ENCODE data around the gene ZNRF2.

ZNRF2 gene

DNA sequence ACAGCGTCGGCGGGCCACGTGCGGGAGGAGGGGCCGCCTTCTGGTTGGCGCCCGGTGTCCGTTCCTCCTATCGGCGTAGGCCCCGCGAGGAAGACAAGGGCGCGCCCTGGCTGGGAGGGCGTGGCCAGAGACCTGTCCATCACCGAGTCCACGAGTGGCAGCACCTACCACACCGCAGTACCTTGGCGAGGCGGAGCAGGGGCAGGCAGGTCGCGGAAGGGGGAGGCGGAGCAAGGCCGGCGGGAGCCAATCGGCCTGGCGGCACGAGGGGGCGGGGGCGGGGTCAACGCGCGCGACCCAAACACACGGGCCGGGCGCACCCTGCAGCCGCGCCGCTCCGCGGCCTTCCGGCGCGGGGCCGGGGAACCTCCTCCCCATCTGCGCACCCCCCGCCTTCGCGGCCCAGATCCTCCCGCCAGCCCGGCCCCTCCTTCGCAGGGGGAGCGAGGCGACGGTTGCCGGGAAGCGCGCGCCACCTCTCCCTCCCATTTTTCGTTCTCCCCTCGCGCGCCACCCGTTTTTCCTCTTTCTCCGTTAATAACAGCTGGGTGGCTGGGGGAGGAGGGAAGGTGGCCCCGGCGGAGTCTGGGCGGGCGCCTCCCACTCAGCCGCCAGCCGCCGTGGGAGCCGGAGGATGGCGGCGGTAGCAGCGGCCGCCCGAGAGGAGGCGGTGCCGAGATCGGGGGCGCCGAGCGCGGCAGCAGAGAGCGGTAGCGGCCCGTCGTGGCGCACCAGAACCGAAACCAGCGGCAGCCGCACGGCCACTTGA, at the start of gene ZNRF2:
Gene ZNRF2 (plus strand): TSS at position 300 of the 769 bp plus-strand sequence. CDS start 761 bp downstream, outside the sequence.
- peak; percentile 97 for DNase-seq

DNA sequence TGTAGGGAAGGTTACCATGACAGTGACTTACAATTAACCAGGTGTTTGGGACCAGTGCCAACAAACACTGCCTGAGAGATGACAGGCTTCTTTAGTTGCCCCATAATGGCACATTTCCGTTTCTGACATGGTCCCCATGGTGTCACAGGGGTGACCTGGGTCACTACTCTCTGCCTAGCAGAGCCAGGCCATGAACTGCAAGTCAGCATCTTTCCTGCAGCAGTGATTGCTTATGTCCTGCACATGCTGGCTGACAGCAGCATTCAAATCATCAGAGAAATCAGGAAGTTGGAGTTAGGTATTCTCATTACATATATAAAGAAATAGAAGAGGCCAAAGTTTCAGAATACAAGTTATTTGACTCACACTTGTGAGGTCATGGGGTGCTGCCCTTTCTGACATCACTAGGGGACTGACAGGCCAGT, 47.1 kb upstream of the ZNRF2 start:
- no peak for DNase-seq

DNA sequence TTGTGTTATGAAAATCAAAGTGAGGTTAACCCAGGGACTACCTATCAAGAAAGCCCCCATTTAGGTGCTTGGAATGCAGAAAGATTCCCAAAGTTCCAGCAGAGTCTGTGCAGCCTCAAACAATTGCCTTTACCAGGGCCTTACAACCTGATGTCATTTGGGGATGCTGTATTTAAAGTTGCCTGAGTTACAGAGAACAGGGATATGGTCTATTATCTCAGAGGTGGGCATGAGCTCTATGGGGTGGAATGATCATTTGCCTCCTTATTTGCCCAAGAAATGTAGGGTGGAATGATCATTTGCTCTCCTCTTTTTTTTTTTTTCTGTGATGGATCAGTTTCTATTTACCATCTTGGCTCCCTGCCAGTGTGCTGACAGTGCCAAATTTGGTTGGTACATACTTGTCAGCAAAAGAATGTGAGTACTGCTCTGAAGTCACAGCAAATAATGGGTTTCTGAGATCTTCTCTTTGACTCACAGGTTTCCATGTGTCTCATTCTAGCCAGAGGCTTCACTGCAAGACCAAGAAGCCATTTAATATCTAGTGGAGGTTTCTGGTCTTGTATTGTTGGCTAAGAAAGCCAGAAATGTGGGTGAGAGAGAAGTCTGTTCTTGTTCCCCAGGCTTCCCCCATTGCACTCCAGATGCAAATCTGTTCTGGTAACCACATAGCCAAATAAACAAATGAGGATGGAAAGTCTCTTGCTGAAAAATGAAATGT, 45.5 kb upstream of the ZNRF2 start:
- peak; percentile 40 for DNase-seq

DNA sequence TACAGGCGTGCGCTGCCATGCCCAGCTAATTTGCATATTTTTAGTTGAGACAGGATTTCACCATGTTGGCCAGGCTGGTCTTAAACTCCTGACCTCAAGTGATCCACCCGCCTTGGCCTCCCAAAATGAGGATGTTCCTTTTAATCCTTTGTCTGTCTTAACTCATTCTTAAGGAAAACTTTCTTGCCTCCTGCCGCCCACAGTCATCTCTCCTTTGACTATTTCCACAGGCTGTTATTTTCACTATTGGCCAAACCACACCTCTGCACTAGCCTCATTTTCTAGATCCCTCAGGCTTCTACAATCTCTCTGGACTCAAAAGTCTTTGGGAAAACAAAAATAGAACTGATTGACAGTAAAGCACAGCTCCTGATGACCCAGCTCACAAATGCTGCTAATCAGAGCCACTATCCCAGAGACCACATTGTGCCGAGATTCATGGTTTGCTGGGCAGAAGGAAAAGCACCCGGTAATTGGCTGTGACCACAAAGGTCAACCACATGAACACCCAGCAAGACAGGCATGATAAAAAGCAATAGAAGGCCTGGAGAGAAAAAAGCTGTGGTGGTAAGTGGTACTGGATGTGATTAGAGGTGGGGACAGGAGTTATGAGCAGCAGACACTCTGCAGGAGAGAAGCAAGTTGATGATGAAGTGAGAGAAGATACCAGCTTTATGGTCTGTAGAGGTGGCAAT, 44.1 kb upstream of the ZNRF2 start:
- DNase-seq = peak; percentile 63

DNA sequence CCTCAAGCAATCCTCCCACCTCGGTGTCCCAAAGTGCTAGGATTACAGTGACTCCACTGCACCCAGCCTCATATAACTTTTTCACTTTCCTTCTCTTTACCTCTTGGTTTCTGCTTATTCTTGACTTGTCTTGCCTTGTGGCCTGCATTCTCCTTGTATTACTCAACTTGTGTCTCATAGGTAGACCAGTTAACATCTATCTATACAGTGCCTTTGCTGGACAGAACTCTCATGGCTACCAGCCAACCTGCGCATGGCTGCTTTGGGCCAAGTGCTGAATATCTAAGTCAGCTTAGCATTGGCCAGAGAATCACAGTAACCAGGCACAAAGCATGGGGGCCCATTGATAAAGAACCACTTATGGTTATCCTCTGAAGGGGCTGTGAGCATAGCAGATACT, 42.6 kb upstream of the ZNRF2 start:
- peak; percentile 29 for DNase-seq

DNA sequence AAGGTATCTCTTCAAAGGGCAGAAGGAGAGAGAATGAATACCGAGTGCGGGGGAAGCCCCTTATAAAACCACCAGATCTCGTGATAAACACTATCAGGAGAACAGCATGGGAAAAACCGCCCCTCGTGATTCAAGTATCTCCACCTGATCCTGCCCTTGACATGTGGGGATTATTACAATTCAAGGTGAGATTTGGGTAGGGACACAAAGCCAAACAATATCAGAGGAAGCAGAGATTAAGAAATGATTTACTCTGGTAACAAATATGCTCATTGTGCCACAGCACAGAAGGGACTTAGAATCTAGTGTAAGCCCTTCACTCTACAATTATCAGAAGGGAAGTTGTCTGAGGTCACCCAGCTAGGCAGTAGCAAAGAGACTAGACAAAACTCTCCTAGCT, 40.1 kb upstream of the ZNRF2 start:
- no peak for DNase-seq

DNA sequence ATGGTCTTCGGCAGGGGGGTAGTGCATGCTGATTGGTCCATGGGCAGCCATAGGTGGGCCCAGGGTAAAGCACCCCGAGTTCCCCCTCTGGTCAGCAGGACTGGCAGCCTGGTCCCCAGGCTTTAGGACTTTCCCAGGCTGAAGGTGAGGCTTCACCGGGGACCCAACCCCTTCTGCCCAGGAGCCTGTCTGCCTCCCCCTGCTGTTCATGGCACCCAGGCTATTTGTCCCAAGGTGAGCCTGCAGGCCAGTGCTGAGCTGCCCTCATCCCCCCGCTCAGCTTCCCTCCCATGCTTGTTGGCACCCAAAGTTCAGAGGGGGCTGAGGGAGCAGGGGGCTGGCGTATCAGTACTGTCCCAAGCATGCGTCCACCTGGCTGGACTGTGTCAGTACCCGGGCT, 38.5 kb upstream of the ZNRF2 start:
- DNase-seq = no peak

DNA sequence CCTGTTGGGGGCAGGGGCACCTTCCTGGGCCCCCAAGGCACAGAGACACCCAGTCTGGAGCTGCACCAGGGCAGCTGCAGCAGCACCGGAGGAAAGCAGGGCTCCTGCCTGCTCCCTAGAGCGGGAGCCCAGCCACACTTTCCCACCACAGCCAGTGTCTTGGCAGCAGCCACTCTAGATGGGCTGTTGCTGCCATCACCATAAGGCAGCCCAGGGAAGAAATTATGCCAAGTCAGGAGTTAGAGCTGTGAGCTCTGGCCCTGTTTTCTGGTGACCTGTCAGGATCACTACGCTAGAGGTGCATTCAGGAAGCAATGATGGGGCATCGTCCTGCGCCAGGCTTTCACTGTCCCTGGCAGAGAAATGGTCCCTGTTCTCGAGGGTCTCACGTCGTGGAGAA, 38.0 kb upstream of the ZNRF2 start:
- no peak for DNase-seq

DNA sequence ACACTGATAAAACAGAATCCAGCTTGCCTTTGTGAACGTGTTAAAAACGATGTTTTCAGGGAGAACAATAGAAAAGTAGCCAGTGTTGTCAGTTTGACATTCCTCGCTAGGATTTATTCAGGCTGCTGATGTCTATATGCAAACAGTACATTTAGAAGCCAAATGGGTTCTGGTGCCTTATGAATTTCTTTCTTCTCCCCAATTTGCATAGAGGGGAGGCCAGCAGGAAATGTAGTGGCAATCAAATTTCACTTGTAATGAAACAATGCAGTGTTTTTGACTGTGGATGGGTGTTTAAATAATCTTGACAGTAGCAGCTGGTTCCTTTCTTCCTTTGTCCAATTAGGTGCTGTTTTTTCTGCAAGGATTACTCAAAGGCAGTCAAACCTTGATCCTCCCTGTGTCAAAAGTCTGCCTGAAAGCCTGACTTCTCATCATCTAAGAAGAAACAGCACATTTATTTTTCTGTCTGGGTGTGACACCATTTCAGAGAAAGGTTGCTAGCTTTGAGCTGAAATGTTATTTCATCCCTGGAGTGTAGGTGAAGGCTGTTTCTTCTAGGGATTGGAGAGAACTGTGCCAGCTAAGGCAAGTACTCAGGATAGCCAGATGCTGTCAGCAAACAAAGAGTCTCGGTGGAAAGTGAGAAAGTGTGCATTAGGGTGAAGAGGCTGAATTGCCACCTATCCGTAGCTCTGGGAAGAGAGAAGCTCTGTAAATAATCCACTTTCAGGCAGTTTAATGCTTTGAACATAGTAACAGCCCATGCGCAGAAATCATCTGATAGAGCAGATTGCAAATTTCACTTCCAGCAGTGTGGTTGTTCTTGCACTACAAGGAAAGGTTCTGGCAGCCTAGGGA, 36.6 kb upstream of the ZNRF2 start:
- no peak for DNase-seq

DNA sequence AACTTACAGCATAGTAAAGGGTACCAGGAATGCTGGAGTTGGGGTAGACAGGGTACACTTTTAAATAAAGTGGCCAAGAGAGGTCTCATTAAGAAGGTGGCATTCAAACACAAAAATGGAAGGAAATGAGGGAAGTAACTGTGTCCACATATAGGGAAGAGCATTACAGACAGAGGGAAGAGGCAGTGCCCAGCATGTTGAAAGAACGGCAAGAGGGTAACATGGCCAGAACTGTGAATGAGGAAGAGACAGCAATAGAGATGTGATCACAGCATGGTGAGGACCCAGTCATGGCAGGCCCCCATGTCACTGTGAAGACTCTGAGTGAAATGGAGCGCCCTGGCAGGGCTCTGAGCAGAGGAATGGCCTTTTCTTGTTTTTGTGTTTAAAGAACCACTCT, 35.1 kb upstream of the ZNRF2 start:
- DNase-seq = no peak

DNA sequence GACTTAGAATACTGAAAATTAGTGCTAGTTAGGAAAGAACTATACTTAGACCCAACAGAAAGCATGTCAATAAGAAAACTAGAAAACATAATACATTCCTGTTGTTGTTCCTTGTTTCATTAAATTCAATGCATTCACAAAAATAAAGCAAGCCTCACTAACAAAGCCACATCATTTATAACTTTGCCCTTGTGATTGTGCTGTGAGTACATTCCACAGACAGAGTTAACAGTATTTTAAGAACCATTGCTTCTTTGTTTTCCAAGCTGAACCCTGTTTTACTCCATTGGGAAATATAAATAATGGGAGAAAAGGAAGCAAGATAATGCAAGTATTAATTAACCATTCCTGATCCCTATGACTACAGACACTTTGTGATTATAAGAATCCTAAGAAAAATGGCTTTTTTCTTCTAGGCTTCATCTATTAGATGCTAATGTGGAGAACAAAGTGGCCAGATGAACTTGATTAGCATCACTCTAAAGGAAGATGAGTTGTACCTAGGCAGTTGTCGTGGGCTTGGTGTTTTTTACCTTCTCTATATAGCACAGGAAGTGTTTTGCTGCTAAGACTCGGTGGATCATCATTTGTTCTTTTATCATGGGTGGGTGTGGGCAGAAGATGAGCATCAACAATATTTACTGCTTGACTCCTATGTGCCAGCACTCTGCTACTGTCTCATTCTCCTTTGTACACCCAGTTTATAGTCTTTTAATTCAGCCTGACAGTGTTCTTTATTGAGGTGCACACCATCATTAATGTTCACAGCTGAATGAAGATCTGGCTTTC, 34.2 kb upstream of the ZNRF2 start:
- no peak for DNase-seq

DNA sequence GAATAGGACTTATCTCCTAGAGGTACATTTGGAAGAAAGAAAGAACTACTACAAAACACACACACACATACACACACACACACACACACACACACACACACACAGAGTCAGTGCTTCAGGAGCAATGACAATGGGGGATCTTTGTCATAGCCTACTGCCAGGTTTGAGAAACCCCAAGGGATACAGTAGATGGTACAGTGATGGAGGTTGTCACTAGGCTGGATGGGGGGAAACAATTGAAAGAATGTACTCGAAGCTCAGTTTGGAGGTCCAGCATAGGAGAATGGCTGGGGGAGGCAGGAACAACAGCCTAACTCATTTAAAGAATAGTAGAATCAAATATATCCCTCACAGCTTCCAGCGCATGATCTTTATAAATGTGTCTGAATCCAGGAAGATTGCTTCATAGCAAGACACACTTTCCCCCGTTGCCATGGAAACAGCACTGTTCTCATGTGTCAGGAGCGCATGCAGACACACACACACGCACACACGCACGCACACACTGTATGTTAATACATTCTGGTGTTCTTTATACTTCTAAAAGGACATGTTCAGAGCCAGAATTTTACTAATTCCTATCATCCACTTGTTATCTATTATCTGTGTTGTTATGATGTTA, 32.6 kb upstream of the ZNRF2 start:
- DNase-seq = peak; percentile 20

DNA sequence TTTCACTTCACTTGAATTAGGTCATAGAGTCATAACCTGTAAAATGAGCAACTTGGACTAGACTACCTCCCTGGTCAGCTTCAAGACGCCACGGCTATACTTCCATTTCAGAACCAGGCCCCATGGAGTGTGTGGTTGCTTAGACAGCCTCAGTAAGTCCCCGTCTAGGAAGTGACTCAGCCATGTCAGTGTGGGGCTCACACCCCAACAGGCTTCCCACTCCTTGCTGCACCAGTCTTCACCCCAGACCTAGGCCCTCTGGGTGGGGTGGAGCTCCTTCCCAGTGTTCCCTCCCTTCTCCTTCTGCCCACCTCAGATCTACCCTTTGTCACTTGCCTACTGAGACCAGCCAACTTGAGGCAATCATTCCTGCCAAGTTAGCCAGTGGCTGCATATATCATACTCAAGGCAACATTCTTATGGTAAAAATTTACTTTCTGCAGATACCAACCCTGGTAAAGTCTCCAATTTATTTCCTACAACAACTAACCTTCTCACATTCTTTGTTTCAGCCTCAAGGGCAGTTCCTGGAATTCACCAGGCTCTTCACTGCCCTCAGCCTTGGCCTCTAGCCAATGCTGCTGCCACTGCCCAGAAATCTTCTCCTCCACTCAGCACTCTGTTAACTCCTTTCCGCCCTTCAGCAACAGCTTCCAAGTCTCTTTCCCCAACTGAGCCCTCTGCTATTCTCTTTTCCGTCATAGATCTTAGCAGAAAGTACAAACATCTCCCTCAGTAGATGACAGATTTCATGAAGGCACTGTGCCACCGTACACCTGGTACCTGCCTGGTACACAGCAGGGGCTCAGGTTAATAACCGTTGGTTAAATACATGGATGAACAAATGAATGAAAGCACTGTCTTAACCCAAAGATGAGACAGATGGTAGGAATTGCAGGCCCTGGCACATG, 31.3 kb upstream of the ZNRF2 start:
- peak; percentile 5 for DNase-seq

DNA sequence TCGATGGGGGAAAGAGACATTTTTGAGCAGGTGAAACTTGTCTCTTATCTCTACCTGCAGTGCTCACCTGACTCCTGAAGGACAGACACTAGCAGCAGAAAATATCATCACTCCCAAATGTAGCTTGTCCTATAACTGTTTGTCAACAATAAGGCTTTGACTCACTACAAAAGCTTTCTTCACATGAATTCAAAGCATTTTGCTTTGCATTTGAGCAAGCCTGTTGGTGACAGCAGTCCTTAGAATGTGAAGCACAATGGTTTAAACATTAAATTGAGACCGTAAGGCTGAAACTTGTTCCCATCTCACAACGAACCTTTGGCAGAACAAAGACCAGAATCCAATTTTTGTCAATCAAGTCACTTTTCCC, 30.6 kb upstream of the ZNRF2 start:
- DNase-seq = no peak

DNA sequence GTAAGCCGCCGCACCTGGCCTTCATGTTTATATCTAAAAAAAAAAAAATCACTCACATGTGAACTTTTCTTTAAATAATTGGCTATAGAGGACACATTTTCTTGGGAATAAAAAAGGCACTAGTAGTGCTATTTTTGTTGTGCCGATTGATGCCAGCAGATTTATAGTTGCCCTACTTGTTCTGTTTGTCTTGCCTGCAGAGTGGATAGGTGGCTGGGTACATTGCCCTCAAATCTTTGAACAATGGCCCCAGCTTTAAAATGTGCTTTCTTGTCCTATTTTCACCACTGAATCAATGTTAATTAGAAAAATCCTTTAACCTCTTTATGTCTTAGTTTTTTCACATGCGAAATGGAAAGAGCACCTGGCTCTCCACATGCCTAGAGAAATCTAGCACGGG, 30.1 kb upstream of the ZNRF2 start:
- DNase-seq = no peak

DNA sequence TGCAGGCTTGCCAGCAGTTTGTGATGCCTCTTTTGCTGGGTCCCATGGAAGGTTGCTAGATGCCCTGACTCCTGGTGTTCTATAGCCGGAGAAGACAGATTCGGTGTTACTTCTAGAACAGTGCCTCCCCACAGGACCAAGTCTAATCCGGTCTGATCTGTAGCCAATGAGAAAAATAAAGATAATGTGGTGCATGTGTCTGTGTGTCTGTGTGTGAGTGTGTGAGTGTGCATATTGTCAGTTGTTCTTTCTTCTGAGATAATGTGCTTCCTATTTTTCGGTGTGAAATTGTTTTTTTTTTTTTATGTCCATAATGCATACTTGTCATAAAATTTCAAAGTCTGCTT, 29.7 kb upstream of the ZNRF2 start:
- DNase-seq = no peak

DNA sequence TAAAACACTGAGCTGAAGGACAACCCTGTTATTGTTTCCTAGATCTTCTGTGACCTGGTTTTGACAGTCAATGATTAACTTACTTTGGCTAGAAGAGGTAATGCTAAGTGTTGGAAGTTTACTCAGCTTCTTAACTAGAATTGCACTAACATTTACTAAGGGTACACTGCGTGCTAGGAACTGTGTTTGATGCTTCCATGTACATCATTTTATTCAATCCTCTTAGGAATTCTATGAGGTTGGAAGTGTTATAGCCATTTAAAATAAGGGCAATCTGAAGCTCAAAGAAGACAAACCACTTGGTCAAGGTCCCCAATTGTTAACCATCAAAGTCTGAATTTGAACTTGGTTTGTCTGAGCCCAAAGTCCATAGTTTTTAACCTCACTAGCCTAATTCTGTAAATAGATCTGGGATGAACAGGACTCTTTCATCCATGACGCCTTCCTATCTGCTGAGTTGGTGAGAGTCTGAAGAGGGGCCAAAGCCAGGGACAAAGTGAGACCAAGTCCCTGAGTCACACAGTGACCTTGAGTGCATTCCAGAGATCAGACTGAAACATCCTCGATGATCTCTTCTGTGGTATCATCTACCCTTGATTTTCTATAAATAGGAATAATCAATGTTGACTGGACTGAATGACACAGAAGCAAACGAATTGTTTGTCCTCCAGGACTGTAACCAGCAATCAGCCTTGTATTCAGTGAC, 29.2 kb upstream of the ZNRF2 start:
- no peak for DNase-seq

DNA sequence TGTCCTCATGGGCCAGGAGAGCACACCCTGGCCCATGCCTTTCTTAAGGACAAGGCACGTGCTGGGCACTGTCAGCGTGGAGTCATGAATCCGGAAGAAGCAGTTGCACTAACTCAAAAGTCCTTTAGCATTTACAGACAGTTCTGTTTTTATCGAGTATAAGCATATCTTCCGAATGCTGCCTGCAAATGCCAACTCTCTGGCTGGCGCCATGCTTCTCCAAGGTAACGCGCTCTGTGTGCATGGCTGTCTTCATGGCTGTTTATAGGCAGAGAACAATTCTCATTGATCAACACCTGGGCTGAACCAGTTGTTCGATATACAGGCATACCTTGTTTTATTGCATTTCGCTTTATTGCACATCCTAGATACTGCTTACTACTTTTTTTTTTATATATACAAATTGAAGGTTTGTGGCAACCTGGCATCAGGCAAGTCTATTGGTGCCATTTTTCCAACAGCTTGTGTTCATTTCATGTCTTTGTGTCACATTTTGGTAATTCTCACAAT, 28.0 kb upstream of the ZNRF2 start:
- no peak for DNase-seq

DNA sequence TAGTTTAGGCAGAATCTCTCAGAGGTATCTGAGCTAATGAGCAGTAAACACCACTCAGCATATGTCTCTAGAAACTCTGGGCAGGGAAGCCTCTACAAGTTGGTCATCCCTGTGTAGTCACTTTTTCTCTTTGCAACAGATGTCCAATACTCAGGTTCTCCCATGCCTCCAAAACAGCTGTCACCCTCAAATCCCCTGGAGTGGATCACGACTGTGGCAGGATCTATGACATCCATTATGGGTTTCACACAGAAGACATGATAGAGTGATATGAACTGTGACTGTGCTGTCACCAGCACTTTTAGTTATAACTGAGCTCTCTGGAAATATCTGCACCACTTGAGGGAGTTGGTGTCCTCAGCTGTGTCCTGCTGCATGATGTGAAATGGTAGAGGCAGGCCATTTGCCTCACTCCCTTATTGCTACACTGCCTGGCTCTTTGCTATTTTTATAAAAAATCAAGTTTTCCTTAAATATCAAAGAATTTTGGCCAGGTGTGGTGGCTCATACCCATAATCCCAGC, 24.1 kb upstream of the ZNRF2 start:
- no peak for DNase-seq
